HepG2 (cell line): ENCODE results near the gene MTG1. TPM values are rescaled to one million over a fixed set of nuclear protein-coding genes. Genes with fewer than 3 reads are reported as not detected.

Source experiments
- AHR ChIP-seq: IDR thresholded peaks from 2 replicates; pipeline ENCODE4 v1.6.1; 2018; ENCODE audit warnings: missing genetic modification reagents, missing compliant biosample characterization
- ATF1 ChIP-seq: IDR thresholded peaks from 2 replicates; pipeline ENCODE4 v1.6.1; 2016; ENCODE audit warnings: mild to moderate bottlenecking, control low read depth
- FOXK1 ChIP-seq: sonication (generic); formaldehyde crosslinking; IDR thresholded peaks from 2 replicates; pipeline ENCODE4 v1.4.0; 2020; ENCODE audit warnings: low read depth, missing genetic modification reagents, borderline replicate concordance
- HDAC2 ChIP-seq: sonication (generic); formaldehyde crosslinking; IDR thresholded peaks from 2 replicates; pipeline ENCODE4 v1.4.0; 2020; ENCODE audit warnings: missing genetic modification reagents
- IRF2 ChIP-seq: IDR thresholded peaks from 2 replicates; pipeline ENCODE4 v1.6.1; 2018; ENCODE audit warnings: missing genetic modification reagents, missing compliant biosample characterization
- KDM6A ChIP-seq: IDR thresholded peaks from 2 replicates; pipeline ENCODE4 v1.6.1; 2016; ENCODE audit warnings: low read depth
- MAF1 ChIP-seq: sonication (generic); formaldehyde crosslinking; IDR thresholded peaks from 2 replicates; pipeline ENCODE4 v1.5.0; 2020; ENCODE audit warnings: missing genetic modification reagents, borderline replicate concordance
- NFATC3 ChIP-seq: sonication (generic); formaldehyde crosslinking; IDR thresholded peaks from 2 replicates; pipeline ENCODE4 v1.5.1; 2020; ENCODE audit warnings: mild to moderate bottlenecking, missing genetic modification reagents
- PRPF4 ChIP-seq: fragments of 200-400 bp; formaldehyde crosslinking; IDR thresholded peaks from 2 replicates; pipeline ENCODE4 v1.6.1; 2016; ENCODE audit warnings: low read length, low read depth; ENCODE audit not compliant: poor library complexity, severe bottlenecking
- RARG ChIP-seq: sonication (generic); formaldehyde crosslinking; IDR thresholded peaks from 2 replicates; pipeline ENCODE4 v1.4.0; 2020; ENCODE audit warnings: low read depth, mild to moderate bottlenecking, missing genetic modification reagents
- RXRB ChIP-seq: IDR thresholded peaks from 2 replicates; pipeline ENCODE4 v1.6.1; 2016; ENCODE audit warnings: borderline replicate concordance, missing genetic modification reagents, missing compliant biosample characterization
- SALL1 ChIP-seq: sonication (generic); formaldehyde crosslinking; IDR thresholded peaks from 2 replicates; pipeline ENCODE4 v1.8.0; 2022; ENCODE audit warnings: mild to moderate bottlenecking, missing genetic modification reagents
- SRF ChIP-seq: IDR thresholded peaks from 2 replicates; pipeline ENCODE4 v1.6.1; 2011; ENCODE audit warnings: mild to moderate bottlenecking, low read depth, low read length, moderate library complexity
- ZNF17 ChIP-seq: sonication (generic); formaldehyde crosslinking; IDR thresholded peaks from 2 replicates; pipeline ENCODE4 v1.5.0; 2020; ENCODE audit warnings: mild to moderate bottlenecking, missing genetic modification reagents
- ZNF234 ChIP-seq: sonication (generic); formaldehyde crosslinking; conservative IDR thresholded peaks from 2 replicates; pipeline ENCODE4 v1.5.1; 2020; ENCODE audit warnings: mild to moderate bottlenecking, missing genetic modification reagents
- ZNF567 ChIP-seq: sonication (generic); formaldehyde crosslinking; IDR thresholded peaks from 2 replicates; pipeline ENCODE4 v1.8.1; 2023; ENCODE audit warnings: mild to moderate bottlenecking, missing genetic modification reagents, borderline replicate concordance
- ZNF619 ChIP-seq: sonication (generic); formaldehyde crosslinking; IDR thresholded peaks from 2 replicates; pipeline ENCODE4 v1.4.0; 2020; ENCODE audit warnings: mild to moderate bottlenecking, missing genetic modification reagents
- ZNF672 ChIP-seq: sonication (generic); formaldehyde crosslinking; IDR thresholded peaks from 2 replicates; pipeline ENCODE4 v1.8.1; 2022; ENCODE audit warnings: missing genetic modification reagents
- ZNF776 ChIP-seq: sonication (generic); formaldehyde crosslinking; IDR thresholded peaks from 2 replicates; pipeline ENCODE4 v1.4.0; 2020; ENCODE audit warnings: mild to moderate bottlenecking, missing genetic modification reagents
- polyA plus RNA-seq, 8 experiments: library from polyadenylated mRNA; depleted of rRNA in 3 of 8; stranded (reverse) in 7 of 8; unstranded in 1 of 8; fragments of >200 nt; fragmentation: Illumina TruSeq in 4 of 8; extraction: Trizol in 4 of 8; gene quantifications; 2 replicates each; pipeline versions ENCODE4 v1.2.1 to v1.2.3, GENCODE V29; 2011 to 2016; ENCODE audit warnings: low read depth in 4 of 8, missing spikeins in 1 of 8, mixed read lengths in 1 of 8; ENCODE audit not compliant: insufficient read depth in 1 of 8
- total RNA-seq, 5 experiments: library from RNA; depleted of rRNA; stranded (reverse); fragments of >200 nt; fragmentation: Illumina TruSeq; extraction: Trizol; gene quantifications; 2 replicates each; pipeline ENCODE4 v1.2.3, GENCODE V29; 2016; ENCODE audit warnings: low read depth in 1 of 5
- TF ChIP-seq, protein P1 (sequence below): IDR thresholded peaks from 2 replicates; pipeline ENCODE4 v1.6.1; 2016; ENCODE audit warnings: control low read depth
- TF ChIP-seq, protein P2 (sequence below): sonication (generic); formaldehyde crosslinking; IDR thresholded peaks from 2 replicates; pipeline ENCODE4 v1.8.1; 2022; ENCODE audit warnings: mild to moderate bottlenecking, missing genetic modification reagents
- TF ChIP-seq, protein P3 (sequence below): sonication (generic); formaldehyde crosslinking; IDR thresholded peaks from 2 replicates; pipeline ENCODE4 v1.4.0; 2020; ENCODE audit warnings: missing genetic modification reagents
- TF ChIP-seq, protein P4 (sequence below): sonication (generic); formaldehyde crosslinking; IDR thresholded peaks from 2 replicates; pipeline ENCODE4 v1.8.0; 2022; ENCODE audit warnings: mild to moderate bottlenecking, missing genetic modification reagents, moderate library complexity

MTG1 gene
- total and polyA plus RNA-seq, 2 of the 13 experiments (the other 11 are each of a cell fraction or from before 2014, with no cell fraction given), result 42.0 to 103 TPM

DNA sequence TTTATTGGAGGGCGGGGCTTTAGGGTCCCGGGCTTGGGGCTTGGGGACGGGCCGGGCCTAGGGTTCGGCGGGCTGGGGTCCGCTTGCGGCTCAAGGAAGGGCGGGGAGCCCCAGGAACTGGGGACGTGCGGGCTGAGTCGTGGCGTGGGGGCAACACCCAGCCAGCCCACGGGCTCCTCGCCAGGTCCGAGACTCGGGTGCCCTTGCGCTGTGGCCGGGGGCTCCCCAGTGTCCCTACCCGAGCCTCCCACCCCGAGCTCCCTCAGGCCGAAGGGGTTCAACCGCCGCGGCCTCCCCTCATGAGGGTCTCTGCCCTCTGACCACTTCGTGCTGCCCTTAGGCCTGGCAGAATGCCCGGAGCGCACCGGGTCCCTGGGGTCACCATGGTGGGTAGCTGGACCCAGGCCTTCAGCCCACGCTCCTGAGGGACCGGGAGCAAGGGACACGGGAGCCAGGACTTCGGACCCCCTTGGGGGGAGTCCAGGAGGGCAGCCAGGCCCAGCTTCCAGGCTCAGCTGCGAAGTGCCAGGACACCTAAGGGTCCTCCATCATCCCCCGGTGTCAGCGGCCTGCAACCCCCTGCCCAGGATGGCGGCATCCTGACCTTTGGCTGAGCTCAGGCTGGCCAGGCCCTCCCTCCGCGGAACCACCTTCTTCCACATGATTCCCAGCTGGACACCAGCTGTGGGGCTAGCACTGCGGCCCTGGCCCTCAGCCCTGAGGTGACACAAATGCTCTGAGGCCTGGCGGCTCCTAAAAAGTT is 35.6 kb upstream of the MTG1 start (continued):
- TF ChIP-seq RXRB (CRISPR knock-in tag), result peak; percentile 32; the same call in 1 of the 2 replicates
- TF ChIP-seq ZNF17 (CRISPR knock-in tag), result no peak
- TF ChIP-seq FOXK1 (CRISPR knock-in tag), result no peak
- no peak for TF ChIP-seq ZNF619 (CRISPR knock-in tag)
- peak; percentile 57; the same call in 1 of the 2 replicates for TF ChIP-seq SALL1 (CRISPR knock-in tag)
- TF ChIP-seq ZNF234 (CRISPR knock-in tag), result no peak
- TF ChIP-seq, protein P1, sequence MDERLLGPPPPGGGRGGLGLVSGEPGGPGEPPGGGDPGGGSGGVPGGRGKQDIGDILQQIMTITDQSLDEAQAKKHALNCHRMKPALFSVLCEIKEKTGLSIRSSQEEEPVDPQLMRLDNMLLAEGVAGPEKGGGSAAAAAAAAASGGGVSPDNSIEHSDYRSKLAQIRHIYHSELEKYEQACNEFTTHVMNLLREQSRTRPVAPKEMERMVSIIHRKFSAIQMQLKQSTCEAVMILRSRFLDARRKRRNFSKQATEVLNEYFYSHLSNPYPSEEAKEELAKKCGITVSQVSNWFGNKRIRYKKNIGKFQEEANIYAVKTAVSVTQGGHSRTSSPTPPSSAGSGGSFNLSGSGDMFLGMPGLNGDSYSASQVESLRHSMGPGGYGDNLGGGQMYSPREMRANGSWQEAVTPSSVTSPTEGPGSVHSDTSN (CRISPR knock-in tag), result no peak
- no peak for TF ChIP-seq RARG (CRISPR knock-in tag)
- 0 out of 2 replicates have a peak, but pooled peaks have one; percentile 19 for TF ChIP-seq AHR (CRISPR knock-in tag)
- TF ChIP-seq, protein P2, sequence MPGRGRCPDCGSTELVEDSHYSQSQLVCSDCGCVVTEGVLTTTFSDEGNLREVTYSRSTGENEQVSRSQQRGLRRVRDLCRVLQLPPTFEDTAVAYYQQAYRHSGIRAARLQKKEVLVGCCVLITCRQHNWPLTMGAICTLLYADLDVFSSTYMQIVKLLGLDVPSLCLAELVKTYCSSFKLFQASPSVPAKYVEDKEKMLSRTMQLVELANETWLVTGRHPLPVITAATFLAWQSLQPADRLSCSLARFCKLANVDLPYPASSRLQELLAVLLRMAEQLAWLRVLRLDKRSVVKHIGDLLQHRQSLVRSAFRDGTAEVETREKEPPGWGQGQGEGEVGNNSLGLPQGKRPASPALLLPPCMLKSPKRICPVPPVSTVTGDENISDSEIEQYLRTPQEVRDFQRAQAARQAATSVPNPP (CRISPR knock-in tag), result no peak
- no peak for TF ChIP-seq ATF1
- peak; percentile 50; the same call in 1 of the 2 replicates for TF ChIP-seq ZNF567 (CRISPR knock-in tag)
- TF ChIP-seq IRF2 (CRISPR knock-in tag), result 0 out of 2 replicates have a peak, but pooled peaks have one; percentile 26
- TF ChIP-seq ZNF672, result no peak
- no peak for TF ChIP-seq KDM6A
- no peak for TF ChIP-seq ZNF776
- no peak for TF ChIP-seq HDAC2 (CRISPR knock-in tag)
- TF ChIP-seq PRPF4, result no peak
- no peak for TF ChIP-seq NFATC3 (CRISPR knock-in tag)
- no peak for TF ChIP-seq MAF1 (CRISPR knock-in tag)
- TF ChIP-seq SRF, result no peak
- TF ChIP-seq, protein P3, sequence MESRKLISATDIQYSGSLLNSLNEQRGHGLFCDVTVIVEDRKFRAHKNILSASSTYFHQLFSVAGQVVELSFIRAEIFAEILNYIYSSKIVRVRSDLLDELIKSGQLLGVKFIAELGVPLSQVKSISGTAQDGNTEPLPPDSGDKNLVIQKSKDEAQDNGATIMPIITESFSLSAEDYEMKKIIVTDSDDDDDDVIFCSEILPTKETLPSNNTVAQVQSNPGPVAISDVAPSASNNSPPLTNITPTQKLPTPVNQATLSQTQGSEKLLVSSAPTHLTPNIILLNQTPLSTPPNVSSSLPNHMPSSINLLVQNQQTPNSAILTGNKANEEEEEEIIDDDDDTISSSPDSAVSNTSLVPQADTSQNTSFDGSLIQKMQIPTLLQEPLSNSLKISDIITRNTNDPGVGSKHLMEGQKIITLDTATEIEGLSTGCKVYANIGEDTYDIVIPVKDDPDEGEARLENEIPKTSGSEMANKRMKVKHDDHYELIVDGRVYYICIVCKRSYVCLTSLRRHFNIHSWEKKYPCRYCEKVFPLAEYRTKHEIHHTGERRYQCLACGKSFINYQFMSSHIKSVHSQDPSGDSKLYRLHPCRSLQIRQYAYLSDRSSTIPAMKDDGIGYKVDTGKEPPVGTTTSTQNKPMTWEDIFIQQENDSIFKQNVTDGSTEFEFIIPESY (CRISPR knock-in tag), result no peak
- TF ChIP-seq, protein P4, sequence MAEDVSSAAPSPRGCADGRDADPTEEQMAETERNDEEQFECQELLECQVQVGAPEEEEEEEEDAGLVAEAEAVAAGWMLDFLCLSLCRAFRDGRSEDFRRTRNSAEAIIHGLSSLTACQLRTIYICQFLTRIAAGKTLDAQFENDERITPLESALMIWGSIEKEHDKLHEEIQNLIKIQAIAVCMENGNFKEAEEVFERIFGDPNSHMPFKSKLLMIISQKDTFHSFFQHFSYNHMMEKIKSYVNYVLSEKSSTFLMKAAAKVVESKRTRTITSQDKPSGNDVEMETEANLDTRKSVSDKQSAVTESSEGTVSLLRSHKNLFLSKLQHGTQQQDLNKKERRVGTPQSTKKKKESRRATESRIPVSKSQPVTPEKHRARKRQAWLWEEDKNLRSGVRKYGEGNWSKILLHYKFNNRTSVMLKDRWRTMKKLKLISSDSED, result 0 out of 2 replicates have a peak, but pooled peaks have one; percentile 55
